Stimulated activated CD8-positive, alpha-beta memory T cell treated with anti-CD3 and anti-CD28 coated beads, Interleukin-7, amount 100 ng/mL, for 48 hours (primary cell): ENCODE results near the gene SFTA2.
"Not testable (repeated sequence)": the region's sequence is repeated elsewhere in the genome, so short reads cannot be mapped to it uniquely, and the experiment has no call there.

Source experiments
- DNase-seq, 2 donors: peaks; one replicate each; pipeline ENCODE4 v3.0.0-alpha.2; 2020; ENCODE audit warnings: low read depth in 1 of 2; ENCODE audit errors: extremely low read depth in 1 of 2

Gene SFTA2

GRCh38 chr6:30931969-30932645, at the start of gene SFTA2:
Gene SFTA2, minus strand, starts transcription at chr6:30932170. Its CDS starts 74 bp downstream, at chr6:30932096.
- no peak for DNase-seq

DNA sequence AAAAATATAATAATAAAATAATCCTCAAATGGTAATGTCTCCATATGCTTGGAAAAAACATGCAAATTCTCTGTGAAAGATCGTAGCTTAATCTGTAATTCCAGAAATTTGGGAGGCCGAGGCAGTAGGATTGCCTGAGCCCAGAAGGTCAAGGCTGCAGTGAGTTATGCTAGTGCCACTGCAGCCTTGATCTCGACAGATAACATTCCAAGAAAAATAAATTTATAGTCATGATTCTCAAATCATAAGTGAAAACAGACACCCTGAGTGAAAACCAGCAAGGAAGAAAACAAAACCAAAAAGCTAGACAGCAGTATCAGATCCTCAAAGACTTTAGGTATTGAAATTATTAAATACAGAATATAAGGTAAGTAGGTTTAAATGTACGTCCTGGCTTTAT, 47.7 kb upstream of the SFTA2 start:
- DNase-seq: no peak

GRCh38 chr6:30979141-30979540, 47.2 kb upstream of the SFTA2 start:
- no peak for DNase-seq

DNA sequence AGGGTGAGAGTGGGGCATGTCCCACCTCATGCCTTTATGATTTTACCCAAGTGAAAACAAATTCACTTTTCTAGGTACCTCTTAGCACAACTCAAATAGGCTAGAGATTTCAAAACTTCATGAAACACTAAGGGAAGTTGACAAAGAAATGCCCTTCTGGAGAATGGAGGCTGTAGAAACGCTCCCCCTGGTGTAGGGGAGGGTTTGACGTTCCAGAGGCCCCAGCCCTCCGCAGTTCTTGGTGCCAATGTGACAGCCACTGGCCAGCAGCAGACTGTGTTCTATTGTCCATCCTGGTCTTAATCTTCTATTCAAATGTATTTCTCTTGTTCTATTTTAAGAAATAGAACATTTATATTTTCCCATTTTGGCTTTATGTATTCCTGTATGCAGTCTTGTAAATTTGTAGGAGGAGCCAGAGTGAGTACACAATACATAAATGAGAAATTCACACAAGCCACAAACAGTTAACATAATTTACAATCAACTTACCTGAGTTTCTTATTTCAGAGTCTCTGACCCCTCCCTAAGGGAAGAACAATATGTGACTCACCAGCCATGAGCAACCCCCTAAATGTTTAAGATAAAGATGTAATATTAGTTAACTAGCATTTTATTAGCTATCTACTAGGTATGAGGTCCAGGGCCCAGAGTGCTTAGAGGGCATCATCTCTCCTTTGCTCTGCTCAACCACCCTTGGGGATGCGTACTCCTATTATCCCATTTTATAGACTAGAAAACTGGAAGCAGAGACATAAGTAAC, 42.7 kb upstream of the SFTA2 start:
- DNase-seq: no peak

- no peak for DNase-seq
Observed at GRCh38 chr6:30972816-30973215, 40.8 kb upstream of the SFTA2 start.

DNA sequence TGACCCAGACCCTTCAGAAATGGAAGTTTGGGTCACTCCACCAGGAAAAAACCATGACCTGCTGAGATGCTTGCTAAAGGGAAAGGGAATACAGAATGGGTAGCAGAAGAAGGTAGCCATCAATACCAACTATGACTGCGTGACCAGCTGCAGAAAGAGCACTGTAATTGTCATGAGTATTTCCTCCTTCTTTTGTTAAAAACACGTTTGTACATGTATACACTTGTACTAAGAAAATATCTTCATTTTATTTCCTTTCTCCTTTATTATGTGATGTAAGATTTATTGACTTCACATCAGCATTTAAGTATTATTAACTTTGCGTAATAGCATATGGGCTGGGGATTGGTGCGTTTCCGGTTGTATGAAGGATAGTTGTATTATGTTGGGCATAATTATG, 39.0 kb upstream of the SFTA2 start:
- DNase-seq: no peak

GRCh38 chr6:30969171-30969570, 37.2 kb upstream of the SFTA2 start:
- DNase-seq: not testable (repeated sequence)

DNA sequence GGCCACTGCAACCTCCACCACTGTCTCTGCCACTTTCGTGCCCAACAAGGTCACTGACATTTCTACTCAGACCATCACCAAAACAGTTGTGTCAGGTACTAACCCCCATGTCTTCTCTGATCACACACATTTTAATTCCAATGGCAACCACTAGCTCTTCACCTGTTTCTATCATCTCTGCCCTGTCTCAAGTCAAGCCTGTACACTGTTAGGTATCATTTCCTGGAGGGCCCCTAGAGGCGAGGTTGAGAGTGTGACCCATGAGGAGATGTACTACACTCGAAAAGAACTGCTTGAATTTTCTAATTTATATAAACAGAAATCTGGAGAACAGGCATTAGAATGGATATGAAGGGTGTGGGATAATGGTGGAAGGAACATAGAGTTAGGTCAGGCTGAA, 34.2 kb upstream of the SFTA2 start:
- no peak for DNase-seq

DNA sequence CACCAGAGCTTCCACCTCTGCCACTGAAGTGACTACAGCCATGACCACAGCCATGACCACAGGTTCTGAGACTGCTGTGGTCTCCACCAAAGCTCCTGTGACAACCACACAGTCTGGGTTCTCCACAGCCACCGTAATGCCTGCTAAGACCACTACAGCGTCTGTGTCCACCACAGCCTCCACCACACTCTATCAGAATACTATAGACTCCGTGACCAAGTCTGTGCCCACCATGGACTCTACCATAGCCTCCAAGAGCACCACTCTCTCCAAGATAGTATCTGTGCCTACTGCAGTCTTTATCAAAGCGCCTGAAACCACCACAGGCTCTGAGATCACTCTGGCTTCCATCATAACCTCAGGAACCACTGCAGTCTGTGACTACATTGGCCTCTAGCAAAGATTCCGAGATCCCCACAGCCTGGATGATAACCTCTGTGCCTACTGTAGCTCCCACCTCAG, 33.2 kb upstream of the SFTA2 start:
- DNase-seq: no peak

DNA sequence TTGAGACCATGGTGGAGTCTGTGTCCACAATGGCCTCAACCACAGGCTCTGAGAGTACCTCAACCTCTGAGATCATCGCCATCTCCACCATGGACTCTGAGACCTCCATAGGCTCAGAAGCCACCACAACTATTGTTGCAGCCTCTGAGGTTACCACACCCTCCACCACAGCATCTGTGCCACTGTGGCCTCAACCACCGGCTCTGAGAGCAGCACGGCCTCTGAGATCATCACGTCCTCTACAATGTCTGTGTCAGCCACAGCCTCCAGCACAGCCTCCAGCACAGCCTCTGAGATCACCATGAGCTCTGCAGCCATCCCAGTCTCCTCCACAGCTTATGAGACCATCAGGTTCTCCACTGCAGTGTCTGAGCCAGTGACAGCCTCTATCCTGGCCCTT, 32.1 kb upstream of the SFTA2 start:
- DNase-seq: no peak

DNA sequence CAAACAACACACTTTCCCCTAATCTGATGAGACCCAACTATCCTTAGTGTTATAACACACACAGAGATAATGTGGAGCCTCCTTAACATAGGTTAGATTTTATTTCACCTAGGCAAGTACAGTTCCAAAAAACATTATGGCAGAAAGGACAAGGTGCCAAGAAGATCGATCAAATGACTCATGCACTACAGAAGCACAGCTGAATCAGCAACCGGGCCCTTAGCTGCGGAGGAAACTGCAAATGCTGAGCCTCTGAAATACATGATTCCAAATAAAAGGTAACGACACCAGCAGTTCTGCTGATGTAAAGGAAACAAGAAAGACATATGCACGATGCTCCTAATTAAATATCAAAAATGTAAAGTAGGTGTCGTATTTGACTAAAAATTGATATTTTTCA, 31.7 kb upstream of the SFTA2 start:
- no peak for DNase-seq

DNA sequence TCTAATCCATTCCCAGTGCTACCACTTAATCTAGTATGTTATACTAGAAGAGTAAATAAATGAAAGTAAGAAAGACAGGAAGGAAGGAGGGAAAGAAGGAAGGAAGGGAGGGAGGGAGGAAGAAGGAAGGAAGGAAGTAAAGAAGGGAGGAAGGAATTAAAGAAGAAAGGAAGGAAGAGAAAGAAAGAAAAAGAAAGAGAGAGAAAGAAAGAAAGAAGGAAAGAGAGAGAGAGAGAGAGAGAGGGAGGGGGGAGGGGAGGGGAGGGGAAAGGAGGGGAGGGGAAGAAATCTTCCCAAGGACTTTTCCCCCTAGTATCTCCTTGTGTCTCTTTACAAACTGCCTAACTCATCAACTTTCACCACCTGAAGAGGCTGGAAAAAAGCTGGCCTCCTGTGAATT, 30.7 kb upstream of the SFTA2 start:
- no peak for DNase-seq

- no peak for DNase-seq
Observed at GRCh38 chr6:30960907-30961673, 29.1 kb upstream of the SFTA2 start.

GRCh38 chr6:30957716-30958115, 25.7 kb upstream of the SFTA2 start:
- no peak for DNase-seq

- peak; percentile 56 to 77 for DNase-seq
Observed at GRCh38 chr6:30955367-30956042, 23.5 kb upstream of the SFTA2 start.

DNA sequence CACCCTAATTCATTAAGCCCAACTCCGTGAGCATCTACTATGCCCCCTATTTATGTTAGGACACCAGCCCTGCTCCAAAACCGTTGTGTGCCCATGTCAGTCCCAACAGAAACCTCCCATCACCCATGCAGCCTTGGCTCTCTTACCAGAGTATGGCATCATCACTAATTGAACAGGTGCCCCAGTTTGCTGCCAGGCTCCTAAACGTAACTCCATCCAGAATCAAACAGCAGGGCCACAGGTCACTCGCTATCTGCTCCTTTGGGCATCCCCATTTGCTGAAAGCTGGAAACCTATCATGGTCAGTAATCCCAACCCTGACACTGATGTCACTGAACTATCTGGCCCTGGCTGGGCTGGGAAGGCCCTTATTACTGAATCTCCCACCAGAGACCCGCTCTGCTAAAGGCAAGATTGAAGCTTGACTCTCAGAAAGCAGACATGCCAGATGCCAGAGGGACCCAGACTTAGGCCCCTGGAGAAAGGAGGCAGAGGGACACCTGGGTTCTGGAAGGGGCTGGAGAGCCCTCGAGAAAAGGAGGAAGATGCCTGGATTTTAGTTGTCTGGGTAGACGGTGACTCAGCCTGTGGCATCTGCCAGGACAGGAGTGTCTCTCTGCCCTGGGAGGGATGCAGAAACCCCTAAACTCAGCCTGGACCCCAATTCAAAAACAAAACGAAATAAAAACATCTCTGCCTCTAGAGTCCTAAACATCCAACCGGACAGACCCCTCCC, 22.8 kb upstream of the SFTA2 start:
- no peak for DNase-seq

GRCh38 chr6:30951907-30952469, 20.0 kb upstream of the SFTA2 start:
- no peak for DNase-seq

DNA sequence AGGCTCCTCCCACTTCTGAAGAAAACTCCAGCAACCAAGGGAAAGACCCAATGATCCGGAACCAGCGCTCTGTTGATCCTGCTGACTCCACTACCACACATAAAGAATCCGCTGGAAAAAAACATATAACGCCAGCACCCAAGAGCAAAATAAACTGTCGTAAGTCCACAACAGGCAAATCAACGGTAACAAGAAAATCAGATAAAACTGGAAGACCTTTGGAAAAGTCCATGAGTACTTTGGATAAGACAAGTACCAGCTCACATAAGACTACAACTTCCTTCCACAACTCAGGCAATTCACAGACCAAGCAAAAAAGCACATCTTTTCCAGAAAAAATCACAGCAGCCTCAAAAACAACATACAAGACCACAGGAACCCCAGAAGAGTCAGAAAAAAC, 16.8 kb upstream of the SFTA2 start:
- no peak for DNase-seq

DNA sequence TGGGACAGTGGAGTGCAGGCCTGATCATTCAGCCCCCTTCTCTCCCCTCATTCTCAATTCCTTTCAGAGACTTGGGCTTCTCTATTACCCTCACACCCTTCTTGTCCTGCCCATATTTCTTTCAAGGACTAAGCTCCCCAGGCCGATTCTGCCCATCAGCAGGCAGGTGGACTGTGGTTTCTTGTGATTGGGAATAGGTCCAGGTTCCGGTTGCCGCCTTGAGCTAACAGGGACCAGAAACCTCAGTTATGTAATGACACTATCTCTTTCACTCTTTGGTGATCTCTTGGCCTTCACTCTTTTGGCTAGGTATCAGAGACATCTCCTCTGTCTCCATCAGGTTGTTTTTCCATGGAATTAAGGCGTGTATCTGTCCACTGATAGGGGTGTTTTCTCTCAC, 15.3 kb upstream of the SFTA2 start:
- DNase-seq: no peak

- DNase-seq: no peak
Observed at GRCh38 chr6:30945281-30945680, 13.3 kb upstream of the SFTA2 start.
